GM19043 (cell line): ENCODE data around the gene PRKAR1B.

Experiments
- ATAC-seq: cut with Tn5 transposase; IDR thresholded peaks from one replicate; pipeline ENCODE4 v1.9.1; 2021; ENCODE audit warnings: low read depth; ENCODE audit not compliant: unreplicated experiment

PRKAR1B gene

DNA sequence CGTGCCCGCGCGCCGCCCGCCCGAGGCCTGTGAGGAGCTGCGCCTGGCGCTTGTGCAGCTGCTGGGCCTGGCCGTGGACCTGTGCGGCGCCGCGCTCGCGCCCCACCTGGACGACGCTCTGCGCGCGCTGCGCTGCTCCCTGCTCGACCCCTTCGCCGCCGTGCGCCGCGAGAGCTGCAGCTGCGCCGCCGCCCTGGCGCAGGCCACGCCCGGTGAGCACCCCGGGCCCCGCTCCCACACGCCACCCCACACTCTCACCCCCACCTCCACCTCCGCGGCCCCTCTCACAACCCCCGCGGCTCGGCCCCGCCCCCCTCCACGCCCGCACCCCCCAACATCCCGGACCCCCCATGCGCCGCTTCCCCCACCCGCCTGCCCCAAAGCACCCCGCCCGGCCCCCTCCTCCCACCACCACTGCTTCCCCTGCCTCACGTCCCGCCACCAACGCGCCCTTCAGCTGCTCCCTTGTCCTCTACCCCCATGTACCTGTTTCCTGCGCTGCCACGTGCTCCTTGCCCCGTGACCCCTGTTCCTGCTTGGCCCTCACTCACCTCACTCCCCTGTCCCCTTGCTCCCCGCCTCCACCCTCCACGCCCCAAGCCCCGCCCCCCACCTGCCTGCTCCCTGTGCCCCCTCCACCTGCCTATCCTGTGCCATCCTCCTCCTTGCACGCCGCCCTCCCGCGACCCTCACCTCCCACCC is at the start of gene PRKAR1B:
TSS of gene PRKAR1B (minus strand) at position 178 of the 702 bp plus-strand sequence. CDS start 15,776 bp downstream, outside the sequence.
- ATAC-seq, result peak; percentile 30

DNA sequence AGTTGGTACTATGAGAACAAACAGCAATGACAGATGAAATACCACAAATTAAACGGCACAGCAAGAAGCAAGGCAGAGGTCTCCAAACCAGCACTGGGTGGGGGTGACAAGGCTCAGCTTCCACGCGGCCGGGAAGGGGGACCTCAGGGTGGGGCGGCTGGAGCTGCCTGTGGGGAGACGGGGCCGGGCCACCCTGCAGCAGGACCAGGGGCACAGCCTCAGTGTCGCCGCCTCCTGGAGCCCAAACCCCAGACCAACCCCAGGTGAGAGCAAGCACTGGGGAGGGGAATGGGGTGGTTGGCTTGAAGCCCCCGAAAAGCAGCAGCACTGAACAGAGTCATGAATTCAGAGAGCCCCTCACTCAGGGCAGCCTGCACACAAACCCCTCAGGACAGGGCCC is 49.3 kb upstream of the PRKAR1B start:
- no peak for ATAC-seq

DNA sequence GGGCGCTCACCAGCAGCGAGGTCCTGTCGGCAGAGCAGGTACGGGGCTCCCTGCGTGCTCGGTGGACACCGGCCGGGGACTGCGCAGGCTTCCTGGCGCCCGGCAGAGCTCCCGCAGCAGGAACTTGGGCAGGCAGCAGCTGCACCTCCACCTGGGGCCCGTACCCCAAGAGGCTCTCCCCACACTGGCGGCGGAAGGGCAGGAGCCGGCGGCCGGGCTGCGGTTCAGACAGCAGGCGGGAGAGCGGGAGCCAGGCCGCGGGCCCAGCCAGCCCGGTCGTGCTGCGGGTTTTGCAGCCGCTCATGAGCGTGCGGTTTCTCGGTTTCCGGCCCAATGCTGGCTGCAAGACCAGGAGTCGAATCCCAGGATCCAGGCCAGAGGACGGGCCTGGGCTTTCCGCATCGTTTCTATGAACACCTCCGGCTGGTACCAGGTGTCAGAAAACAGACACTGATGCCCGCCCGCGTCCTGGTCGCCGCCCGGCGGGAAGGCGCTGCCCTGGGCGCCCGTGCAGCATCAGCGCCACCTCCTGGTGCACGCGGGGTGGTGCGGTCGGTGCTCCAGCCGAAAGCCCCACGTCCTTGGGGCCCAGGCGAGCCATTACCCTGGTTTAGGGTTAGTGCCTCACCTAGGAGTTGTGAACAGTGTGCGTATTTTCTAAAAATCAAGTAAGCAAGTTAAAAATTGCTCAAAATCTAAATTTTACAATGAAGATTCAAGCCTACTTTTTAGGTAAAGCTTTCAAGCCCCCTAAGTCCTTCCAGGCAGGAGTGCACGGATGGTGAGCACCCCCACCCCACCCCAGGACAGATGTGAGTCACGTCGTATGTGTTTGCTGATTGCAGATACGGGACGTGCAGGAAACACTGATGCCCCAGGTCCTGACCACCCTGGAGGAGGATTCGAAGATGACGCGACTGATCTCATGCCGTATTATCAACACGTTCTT is 47.4 kb upstream of the PRKAR1B start:
- no peak for ATAC-seq

- no peak for ATAC-seq
These were observed 46.5 kb upstream of the PRKAR1B start for GRCh38 chr7:773622-773915.

DNA sequence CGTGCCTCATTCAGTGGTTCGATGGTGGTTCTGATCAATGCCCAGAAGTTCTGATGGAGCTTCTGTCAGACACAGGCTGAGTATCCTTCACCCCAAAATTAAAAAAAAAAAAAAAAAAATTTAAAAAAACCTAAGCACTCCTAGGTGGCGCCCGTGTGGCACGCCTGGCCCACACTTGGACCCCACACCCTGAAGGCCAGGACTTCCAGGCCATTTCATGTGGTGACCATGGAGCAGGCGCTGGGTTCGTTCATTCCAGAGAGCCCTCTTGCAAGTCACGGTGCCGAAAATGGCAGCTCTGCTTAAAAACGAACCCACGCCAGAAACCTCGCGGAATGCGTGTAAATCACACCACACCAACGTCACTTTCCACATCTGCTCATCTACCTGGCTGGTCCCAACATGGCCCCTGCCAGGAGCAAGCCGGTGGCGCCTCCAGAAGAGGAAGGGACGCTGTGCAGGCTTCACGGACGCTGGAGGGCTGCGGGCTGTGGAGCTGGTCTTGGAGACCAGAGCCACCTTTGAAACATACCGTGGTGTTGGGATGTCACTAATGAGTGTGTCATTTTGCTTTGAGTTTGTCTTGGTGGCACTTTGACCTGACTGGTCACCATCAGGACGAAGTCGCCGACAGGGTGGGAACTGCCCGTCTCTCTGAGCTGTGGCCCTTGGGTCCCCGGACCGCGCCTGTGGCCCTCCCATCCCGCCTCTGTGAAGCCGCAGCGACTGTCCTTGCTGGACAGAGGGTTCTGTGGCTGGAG is 46.0 kb upstream of the PRKAR1B start:
- no peak for ATAC-seq

DNA sequence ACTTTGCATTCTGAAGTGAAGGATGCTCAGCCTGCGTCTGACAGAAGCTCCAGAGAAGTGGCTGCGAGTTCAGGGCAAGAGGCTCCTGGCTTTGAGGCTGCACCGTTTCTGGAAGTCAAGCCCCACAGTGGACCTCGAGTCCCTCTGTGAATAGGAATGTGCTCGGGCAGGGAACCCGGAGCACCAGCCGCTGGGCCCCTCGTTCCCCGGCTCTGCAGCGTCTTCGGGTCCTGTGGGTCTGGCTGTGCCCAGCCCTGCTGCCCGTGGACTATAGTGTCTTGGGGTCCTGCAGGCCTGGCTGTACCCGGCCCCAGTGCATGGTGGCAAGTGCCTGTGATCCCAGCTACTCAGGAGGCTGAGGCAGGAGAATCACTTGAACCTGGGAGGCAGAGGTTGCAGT is 45.3 kb upstream of the PRKAR1B start:
- no peak for ATAC-seq

DNA sequence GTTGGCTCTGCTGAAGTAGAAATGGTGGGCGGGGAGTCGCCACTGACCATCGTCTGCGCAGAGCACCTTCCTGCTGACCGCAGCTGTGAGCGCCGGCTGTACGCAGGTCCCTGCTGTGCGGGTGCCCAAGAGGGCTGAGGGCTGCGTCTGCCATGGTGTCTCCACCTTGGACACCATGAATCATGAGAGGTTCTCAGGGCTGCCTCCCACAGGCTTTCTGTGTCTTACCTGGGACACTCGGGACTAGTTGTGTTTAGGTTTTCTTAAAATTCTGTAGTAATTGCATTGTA is 44.9 kb upstream of the PRKAR1B start:
- ATAC-seq, result no peak

- ATAC-seq, result no peak
These were observed 44.3 kb upstream of the PRKAR1B start for GRCh38 chr7:771234-772004.

DNA sequence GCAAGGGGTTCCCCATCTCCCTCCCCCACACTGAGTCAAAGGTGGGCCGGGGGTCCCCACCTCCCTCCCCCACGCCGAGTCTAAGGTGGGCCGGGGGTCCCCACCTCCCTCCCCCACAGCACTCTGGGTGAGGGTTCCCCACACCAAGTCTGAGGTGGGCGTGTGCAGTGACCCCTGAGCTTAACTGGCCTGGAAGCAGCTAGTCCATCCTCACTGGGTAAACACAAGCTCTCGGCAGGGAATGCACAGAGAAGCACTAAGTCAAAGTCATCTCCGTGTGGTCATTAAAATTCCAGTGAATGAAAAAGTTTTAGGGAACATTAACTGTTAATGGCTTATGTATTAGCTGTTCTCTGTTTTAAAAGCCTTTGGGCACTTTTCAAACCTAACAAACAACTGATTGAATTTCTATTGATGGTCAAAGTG is 43.7 kb upstream of the PRKAR1B start:
- ATAC-seq, result no peak

DNA sequence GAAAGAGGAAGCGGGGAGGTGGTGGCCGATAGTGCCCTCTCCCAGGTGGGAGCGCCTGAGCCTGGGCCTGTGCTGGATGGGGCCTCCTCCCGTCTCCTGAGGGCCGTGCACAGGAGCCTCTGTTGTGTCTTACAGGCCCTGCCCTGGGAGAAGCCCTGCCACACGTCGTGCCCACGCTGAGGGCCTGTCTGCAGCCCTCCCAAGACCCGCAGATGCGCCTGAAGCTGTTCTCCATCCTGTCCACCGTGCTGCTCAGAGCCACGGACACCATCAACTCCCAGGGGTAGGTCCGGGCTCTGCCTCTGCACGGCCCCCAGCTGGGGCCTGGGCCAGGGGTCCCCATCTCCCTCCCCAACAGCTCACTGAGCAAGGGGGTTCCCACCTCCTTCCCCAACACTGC is 43.3 kb upstream of the PRKAR1B start:
- no peak for ATAC-seq

- ATAC-seq, result no peak
These were observed 41.9 kb upstream of the PRKAR1B start for GRCh38 chr7:768881-769504.

- ATAC-seq, result no peak
These were observed 41.1 kb upstream of the PRKAR1B start for GRCh38 chr7:767941-768731.

GRCh38 chr7:767580-767940 is 40.5 kb upstream of the PRKAR1B start:
- no peak for ATAC-seq

DNA sequence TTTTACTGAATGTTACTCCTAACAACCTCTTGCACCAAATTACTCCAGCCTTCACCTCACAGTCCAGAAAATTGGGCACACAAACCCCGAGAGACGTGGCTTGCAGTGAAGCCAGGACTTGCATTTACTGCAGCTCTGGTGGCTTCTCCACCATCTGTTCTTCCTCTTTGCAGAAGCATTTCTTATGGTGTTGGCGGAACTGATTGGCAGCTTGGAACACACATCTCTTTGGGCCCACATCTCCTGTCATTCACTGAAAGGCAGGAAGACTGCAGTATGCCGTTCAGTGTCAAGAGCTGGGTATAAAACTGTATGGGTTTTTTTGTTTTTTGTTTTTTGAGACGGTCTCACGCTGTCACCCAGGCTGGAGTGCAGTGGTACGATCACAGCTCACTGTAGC is 38.3 kb upstream of the PRKAR1B start:
- ATAC-seq, result no peak

DNA sequence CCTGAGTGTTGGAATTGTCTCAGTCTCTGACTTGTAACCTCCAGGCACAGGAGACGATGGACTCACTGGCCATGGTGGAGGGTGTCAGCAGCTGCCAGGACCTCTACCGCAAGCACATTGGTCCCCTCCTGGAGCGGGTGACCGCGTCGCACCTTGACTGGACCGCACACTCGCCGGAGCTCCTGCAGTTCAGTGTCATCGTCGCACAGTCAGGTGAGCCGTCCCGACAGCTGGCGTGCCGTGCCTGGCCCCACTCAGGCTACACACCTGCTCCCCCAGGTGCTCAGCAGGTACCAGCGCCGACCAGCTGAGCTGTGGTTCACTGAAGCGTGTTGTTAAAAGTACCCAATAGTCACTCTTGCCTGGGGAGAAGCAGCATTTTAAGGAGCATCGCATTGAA is 36.7 kb upstream of the PRKAR1B start:
- no peak for ATAC-seq

GRCh38 chr7:762885-763284 is 35.8 kb upstream of the PRKAR1B start:
- ATAC-seq, result no peak

- ATAC-seq, result no peak
These were observed 34.5 kb upstream of the PRKAR1B start for GRCh38 chr7:761631-762030.

GRCh38 chr7:761101-761500 is 34.0 kb upstream of the PRKAR1B start:
- no peak for ATAC-seq

- ATAC-seq, result no peak
These were observed 32.9 kb upstream of the PRKAR1B start for GRCh38 chr7:760006-760405.

DNA sequence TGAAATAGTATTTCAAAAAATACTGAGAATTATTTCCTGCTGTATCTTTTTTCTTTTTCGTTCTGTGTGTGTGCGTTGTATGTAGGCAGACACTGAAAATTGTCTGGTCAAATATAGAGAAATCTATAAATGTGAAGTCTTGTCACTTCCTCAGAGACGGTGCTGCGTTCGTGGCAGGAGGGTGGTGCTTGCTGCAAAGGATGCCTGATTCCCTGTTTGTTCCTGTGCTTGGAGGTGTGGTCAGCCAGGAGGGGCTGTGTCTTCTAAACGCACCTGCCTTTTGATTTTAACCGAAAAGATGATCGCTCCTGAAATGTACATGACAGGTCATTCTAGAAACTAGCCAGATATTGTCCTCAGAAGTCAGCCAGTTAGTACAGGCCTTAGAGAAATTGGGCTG is 32.5 kb upstream of the PRKAR1B start:
- no peak for ATAC-seq
